Uterus (tissue), 4 donors: ENCODE results near the gene GRK5. TPM values are rescaled to one million over a fixed set of nuclear protein-coding genes. Genes with fewer than 3 reads are reported as not detected.

ENCODE experiments used
- DNase-seq, 2 donors: peaks; one replicate each; pipeline ENCODE4 v3.0.0-alpha.2; 2019 to 2020
- H3K27ac ChIP-seq, 2 donors: fragments of 200-600 bp; sonication (generic); 1 replicate in 1 of 2; 2 replicates in 1 of 2; pipeline ENCODE4 v1.5.1; 2016 to 2018
- H3K27me3 ChIP-seq, 2 donors: fragments of 200-600 bp; sonication (generic); one replicate each; pipeline ENCODE4 v1.5.1; 2018 to 2019; ENCODE audit warnings: control low read depth in 1 of 2
- H3K36me3 ChIP-seq, 2 donors: fragments of 200-600 bp; sonication (generic); one replicate each; pipeline ENCODE4 v1.5.1; 2019; ENCODE audit warnings: control low read depth in 1 of 2
- H3K4me1 ChIP-seq, 2 donors: fragments of 200-600 bp; sonication (generic); one replicate each; pipeline ENCODE4 v1.5.1; 2018 to 2019; ENCODE audit warnings: control low read depth in 1 of 2
- H3K4me3 ChIP-seq, 2 donors: fragments of 200-600 bp; sonication (generic); 1 replicate in 1 of 2; 2 replicates in 1 of 2; pipeline ENCODE4 v1.5.1; 2018 to 2019; ENCODE audit warnings: mild to moderate bottlenecking in 1 of 2
- H3K9me3 ChIP-seq, 2 donors: fragments of 200-600 bp; sonication (generic); one replicate each; pipeline ENCODE4 v1.5.1; 2019; ENCODE audit warnings: control low read depth in 1 of 2
- CTCF ChIP-seq, 4 experiments: fragments of 200-600 bp in 2 of 4; fragments of 450-650 bp in 2 of 4; sonication (generic) in 2 of 4; IDR thresholded peaks; one replicate each; pipeline ENCODE4 v1.5.1; 2016 to 2019; ENCODE audit warnings: antibody characterized with exemption in 4 of 4, mild to moderate bottlenecking in 2 of 4, moderate library complexity in 1 of 4
- POLR2A ChIP-seq, 2 donors: fragments of 450-650 bp; IDR thresholded peaks; one replicate each; pipeline ENCODE4 v1.6.1; 2016; ENCODE audit warnings: antibody characterized with exemption in 2 of 2, mild to moderate bottlenecking in 1 of 2, moderate library complexity in 1 of 2
- intact Hi-C: fragments of 100-400 bp; cut with DNase I; formaldehyde crosslinking; loops from one replicate; pipeline ENCODE4 v1.15.1; 2023; ENCODE audit warnings: low total_unique reads
- total RNA-seq, 4 donors: library from RNA; depleted of rRNA in 3 of 4; stranded (reverse); fragments of >200 nt in 3 of 4; gene quantifications; one replicate each; pipeline versions ENCODE4 v1.1.0 to v1.2.4, GENCODE V29; 2014 to 2023
- donor health status: DM: yes; HTN: yes; CAD: no.

GRK5 gene
- total RNA-seq, 4 donors from 2014 or later, result 11.6 to 34.6 (median 14.1) TPM

- Histone ChIP-seq H3K36me3 (no peaks in the 10 kb centered on the region), H3K27ac (no peak overlapping the region), H3K9me3 (no peaks in the 10 kb centered on the region), H3K27me3 (no peaks in the 10 kb centered on the region), H3K4me3 (no peak overlapping the region), H3K4me1 (no peaks in the 10 kb centered on the region)
- DNase-seq, result no peak
- TF ChIP-seq CTCF (IDR thresholded peaks at IDR 0.05) (no peak), POLR2A (IDR thresholded peaks at IDR 0.05) (no peak)
- intact Hi-C loops, result no loop called here
Measured at GRCh38 chr10:119469846-119470245, 262.5 kb downstream of the GRK5 start.

GRCh38 chr10:119470920-119471702 lies 263.7 kb downstream of the GRK5 start:
- H3K36me3 ChIP-seq, result no peaks in the 10 kb centered on the region
- H3K27me3 ChIP-seq, result no peaks in the 10 kb centered on the region
- no peaks in the 10 kb centered on the region for H3K4me1 ChIP-seq
- no peak for TF ChIP-seq POLR2A (IDR thresholded peaks at IDR 0.05)
- no peak for TF ChIP-seq CTCF (IDR thresholded peaks at IDR 0.05)
- no peaks in the 10 kb centered on the region for H3K9me3 ChIP-seq
- no peak overlapping the region for H3K27ac ChIP-seq
- no peak overlapping the region for H3K4me3 ChIP-seq
- intact Hi-C loops, result no loop called here
- DNase-seq, result no peak

- no peak overlapping the region for H3K4me3 ChIP-seq
- no peaks in the 10 kb centered on the region for H3K36me3 ChIP-seq
- no peaks in the 10 kb centered on the region for H3K27me3 ChIP-seq
- no peaks in the 10 kb centered on the region for H3K9me3 ChIP-seq
- TF ChIP-seq POLR2A (IDR thresholded peaks at IDR 0.05) (no peak), CTCF (IDR thresholded peaks at IDR 0.05) (no peak)
- H3K27ac ChIP-seq, result no peak overlapping the region
- H3K4me1 ChIP-seq, result no peaks in the 10 kb centered on the region
- no peak for DNase-seq
- intact Hi-C loops, result no loop called here
Measured at GRCh38 chr10:119473771-119474170, 266.4 kb downstream of the GRK5 start.

GRCh38 chr10:119474606-119475005 lies 267.2 kb downstream of the GRK5 start:
- Histone ChIP-seq H3K4me3 (no peak overlapping the region), H3K9me3 (no peaks in the 10 kb centered on the region), H3K27me3 (no peaks in the 10 kb centered on the region), H3K36me3 (no peaks in the 10 kb centered on the region), H3K27ac (no peak overlapping the region), H3K4me1 (no peaks in the 10 kb centered on the region)
- TF ChIP-seq POLR2A (IDR thresholded peaks at IDR 0.05), result no peak
- TF ChIP-seq CTCF (IDR thresholded peaks at IDR 0.05), result no peak
- no peak for DNase-seq
- intact Hi-C loops, result no loop called here

GRCh38 chr10:119477444-119477843 lies 270.1 kb downstream of the GRK5 start:
- Histone ChIP-seq H3K4me1 (no peaks in the 10 kb centered on the region), H3K27ac (no peak overlapping the region), H3K36me3 (no peaks in the 10 kb centered on the region), H3K9me3 (no peaks in the 10 kb centered on the region), H3K4me3 (no peak overlapping the region), H3K27me3 (no peaks in the 10 kb centered on the region)
- TF ChIP-seq CTCF (IDR thresholded peaks at IDR 0.05) (no peak), POLR2A (IDR thresholded peaks at IDR 0.05) (no peak)
- DNase-seq, result no peak
- intact Hi-C loops, result no loop called here
